T-helper 2 cell treated with Interferon-gamma antibody and Interleukin-4, amounts not matched to agents 100 ng/mL and 5 ng/mL, for 36 hours (primary cell): ENCODE data around the gene ALKBH8. TPM values are rescaled to one million over a fixed set of nuclear protein-coding genes. Genes with fewer than 3 reads are reported as not detected.
"Not testable (repeated sequence)": the region's sequence is repeated elsewhere in the genome, so short reads cannot be mapped to it uniquely, and the experiment has no call there.

ENCODE experiments used
- intact Hi-C: fragments of 100-400 bp; cut with micrococcal nuclease; formaldehyde crosslinking; loops from one replicate; pipeline ENCODE4 v1.15.1; 2023
- total RNA-seq: library from RNA; stranded (reverse); gene quantifications from 2 replicates; pipeline ENCODE4 v1.2.3, GENCODE V29; 2022

Gene ALKBH8
- total RNA-seq = 10.3 TPM in 2 replicates

- intact Hi-C loops = loop anchor here (1.0 to 10.0 kb wide), 8 partner anchors 11 to 1543 kb away; partner anchors contain the start of genes ACAT1, C11orf65, CUL5 and CWF19L2
Observed at GRCh38 chr11:107565219-107565937, at the start of gene ALKBH8. ALKBH8 (minus strand) TSS chr11:107565735; CDS start chr11:107560893, 4,842 bp downstream.

GRCh38 chr11:107612445-107612844 lies 46.9 kb upstream of the ALKBH8 start:
- intact Hi-C loops = no loop called here

DNA sequence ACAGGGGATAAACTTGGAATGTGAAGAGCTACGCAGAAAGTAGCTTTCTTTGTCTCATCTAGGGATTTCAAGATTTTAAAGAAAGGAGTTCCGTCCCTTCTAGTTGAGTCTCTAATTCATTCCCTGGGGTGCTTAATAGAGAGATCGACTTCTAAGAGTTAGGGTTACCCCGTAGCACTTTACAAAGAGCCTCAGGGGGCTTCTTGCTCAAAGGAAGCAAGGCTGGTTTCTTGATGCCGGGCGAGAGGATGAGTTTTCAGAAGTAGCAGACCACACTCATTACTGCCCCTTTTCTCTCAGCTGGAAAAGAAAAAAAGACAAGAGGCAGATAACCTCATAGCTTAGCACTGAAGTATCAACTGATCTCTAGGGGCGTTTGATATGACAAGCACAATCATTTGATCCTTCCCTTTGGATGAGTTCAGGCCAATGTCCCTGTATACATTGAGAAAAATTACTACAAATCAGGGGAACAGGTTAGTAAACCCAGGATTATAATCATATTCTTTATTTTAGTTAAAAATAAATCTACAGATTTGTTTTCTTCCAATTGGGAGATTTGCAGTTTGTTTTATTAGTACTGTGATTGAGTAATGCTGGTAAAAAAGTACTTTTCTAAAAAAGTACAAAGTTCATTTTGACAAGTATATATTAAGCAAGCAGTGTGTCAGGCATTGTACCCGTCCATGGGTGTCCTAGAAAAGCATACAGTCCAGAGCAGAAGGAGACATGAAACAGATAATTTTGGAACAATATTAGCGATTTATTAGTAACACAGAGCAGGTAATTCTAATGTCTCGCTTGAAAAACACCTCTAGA lies 44.1 kb upstream of the ALKBH8 start:
- intact Hi-C loops = no loop called here

- intact Hi-C loops = no loop called here
Observed at GRCh38 chr11:107608809-107609208, 43.3 kb upstream of the ALKBH8 start.

DNA sequence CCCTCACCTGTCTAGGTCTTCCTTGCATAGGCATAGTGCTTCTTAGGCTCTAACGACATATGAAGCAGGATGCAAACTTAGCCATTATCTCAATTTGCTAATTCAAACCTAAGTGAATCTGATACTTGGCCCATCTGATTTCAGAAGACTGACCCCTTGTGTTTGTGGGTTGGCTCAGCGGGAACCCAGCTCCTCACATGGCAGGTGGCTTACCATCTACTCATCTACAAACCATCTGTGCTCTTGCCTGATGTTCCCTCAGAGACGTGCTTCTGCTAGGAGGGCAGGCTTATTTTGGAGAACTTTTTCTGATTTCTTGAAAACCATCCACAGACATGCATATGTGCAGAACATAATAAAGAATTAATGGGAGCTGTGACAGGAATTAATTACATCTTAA lies 40.6 kb upstream of the ALKBH8 start:
- intact Hi-C loops = no loop called here

- intact Hi-C loops = no loop called here
Observed at GRCh38 chr11:107605061-107606006, 39.8 kb upstream of the ALKBH8 start.

- intact Hi-C loops = loop anchor here (5.0 kb wide), 1 partner anchor 36 kb away; no protein-coding TSS in a partner anchor
Observed at GRCh38 chr11:107598225-107599139, 32.9 kb upstream of the ALKBH8 start.

DNA sequence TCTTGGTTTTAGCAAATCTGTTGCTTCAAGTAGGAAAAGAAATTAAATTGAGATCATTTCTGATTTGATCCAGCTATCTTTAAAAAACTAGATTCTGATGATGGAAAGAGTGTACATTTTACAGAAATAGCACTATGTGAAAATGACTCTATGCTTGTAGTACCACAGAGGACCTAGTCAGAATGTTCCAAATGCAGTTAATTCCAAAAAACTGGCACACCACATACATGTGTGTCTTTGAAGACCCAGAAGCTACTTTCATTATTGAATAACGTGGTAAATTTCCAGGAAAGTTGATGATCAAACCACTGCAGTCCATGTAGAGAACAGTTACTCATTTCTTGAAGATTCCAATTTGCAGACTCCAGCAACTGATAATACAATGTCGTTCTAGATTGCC lies 29.2 kb upstream of the ALKBH8 start:
- intact Hi-C loops = loop anchor here (5.0 kb wide), 1 partner anchor 32 kb away; no protein-coding TSS in a partner anchor

GRCh38 chr11:107593951-107594350 lies 28.4 kb upstream of the ALKBH8 start:
- intact Hi-C loops = no loop called here

- intact Hi-C loops = no loop called here
Observed at GRCh38 chr11:107592813-107593212, 27.3 kb upstream of the ALKBH8 start.

DNA sequence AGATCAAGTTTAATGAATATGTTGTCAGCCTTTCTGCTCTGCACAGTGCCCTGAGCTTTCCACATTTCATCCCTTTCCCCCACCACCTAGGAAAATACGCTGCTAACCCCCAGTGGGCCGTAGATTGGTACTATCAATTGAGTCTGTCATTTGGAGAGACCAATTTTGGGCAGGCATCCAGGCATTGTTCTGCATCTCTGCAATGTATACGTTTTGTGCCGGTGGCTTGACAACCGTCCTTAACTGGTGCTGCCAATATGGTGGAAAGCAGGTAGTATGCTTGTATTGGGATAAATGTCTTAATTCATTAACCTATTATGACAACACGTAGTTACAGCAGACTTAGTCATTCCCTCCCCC lies 26.7 kb upstream of the ALKBH8 start:
- intact Hi-C loops = no loop called here

- intact Hi-C loops = no loop called here
Observed at GRCh38 chr11:107591378-107592230, 26.1 kb upstream of the ALKBH8 start.

DNA sequence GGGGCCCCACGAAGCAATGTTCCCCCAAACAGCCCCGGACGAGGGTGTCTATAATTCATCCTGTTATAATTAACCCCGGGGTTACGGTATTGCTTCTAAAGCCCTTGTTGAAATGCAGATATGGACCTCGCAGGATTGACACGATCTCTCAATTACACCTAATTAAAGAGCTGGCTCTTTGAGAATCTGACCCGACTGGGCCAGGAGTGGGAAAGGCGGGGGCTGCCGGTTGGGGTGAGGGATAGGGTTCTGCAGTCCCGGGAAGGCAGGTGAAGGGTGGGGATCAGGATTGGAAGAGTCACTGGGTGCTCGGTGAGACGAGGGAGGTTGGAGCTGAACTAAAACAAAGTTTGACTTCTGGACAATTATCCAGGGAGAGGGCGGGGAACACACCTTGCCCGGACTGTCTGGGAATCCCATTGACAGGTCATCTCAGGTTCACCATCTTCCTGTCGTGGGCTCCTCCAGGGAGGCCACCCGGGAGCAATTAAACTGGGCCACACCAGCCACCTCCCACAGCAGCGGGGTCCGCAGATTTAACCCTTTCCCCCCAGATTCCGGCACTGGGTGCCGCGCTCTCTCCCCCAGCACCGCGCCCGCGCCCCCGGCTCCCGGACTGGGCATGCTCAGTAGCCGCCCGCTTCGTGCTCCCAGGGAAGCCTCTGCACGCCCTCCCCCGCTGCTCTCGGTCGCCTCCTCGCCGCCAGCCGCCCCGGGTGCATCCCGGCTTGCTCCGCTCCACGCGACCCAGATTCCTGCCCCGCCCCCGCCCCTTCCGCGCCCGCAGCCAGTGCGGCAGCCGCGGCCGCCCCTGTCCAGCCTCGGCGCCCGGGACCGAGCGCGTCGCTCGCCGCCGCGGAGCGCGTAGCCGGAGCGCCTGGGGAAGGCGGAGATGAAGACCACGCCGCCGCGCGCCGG lies 25.2 kb upstream of the ALKBH8 start, which contains the start of gene ELMOD1:
Gene ELMOD1, plus strand, starts transcription at position 688 of the 918 bp plus-strand sequence. CDS start 27,043 bp downstream, outside the sequence.
- intact Hi-C loops = no loop called here

DNA sequence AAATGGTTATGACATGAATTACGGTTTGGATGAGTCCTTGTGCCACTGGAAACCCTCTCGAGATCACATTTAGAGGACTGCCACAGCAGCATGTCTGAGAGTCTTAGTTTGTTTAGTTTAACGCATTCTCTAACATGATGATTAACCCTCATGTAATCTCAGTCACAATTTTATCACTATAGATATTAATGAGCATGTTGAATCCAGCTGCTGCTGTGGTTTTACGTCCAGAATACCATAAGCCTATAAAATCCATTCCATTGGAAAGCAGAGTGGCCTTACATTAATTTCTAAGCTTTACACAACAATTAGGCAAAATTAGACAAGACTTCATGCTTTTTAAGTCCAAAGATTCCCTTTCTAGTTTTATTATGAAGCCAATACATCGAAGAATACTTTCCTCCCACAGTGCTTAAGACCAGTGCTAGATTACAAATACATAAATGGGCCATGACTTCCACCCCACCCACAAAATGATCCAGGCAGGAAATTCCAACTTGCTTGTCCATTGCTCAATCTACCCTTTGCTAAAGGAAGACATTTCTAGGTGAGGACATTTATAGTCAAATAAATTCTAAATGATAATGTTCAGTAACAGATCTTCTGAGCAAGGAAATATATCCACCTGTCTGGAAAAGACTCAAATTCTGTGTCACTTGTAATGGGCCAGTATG lies 21.9 kb upstream of the ALKBH8 start:
- intact Hi-C loops = no loop called here

DNA sequence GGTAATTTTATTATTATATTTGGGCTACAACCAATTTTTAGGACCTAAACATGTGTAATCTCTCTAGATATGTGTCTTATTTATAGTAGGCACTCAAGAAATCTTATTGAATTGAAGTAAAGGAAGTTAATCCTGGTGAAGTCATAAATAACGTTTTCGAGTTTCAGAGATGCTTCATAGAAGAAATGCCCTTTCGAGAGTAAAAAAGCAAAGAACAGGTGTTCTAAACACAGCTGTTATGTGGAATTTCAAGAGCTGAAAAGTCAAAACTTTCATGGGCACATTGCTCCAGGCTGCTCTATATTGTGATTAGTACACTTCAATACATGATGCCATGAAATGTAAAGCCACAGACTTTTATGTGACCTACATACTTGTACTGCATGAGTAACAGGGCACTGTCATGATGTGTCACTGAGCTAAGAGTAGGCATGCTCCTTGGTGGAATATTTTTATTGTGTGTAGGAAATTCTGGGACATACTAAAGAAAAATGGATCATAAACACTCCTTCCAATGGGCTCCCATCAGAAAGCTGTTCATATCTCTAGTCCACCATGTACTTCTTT lies 18.2 kb upstream of the ALKBH8 start:
- intact Hi-C loops = no loop called here

GRCh38 chr11:107581147-107581546 lies 15.6 kb upstream of the ALKBH8 start:
- intact Hi-C loops = no loop called here

GRCh38 chr11:107579169-107579568 lies 13.6 kb upstream of the ALKBH8 start:
- intact Hi-C loops = not testable (repeated sequence)
